A549 (cell line): ENCODE measurements around the gene HFM1. TPM values are rescaled to one million over a fixed set of nuclear protein-coding genes. Genes with fewer than 3 reads are reported as not detected.
"Not testable (repeated sequence)": the region's sequence is repeated elsewhere in the genome, so short reads cannot be mapped to it uniquely, and the experiment has no call there.

Experiments
- ATAC-seq, 2 experiments: fragments of 200-7000 bp in 1 of 2; fragments of >200 bp in 1 of 2; cut with Nextera tagmentation in 1 of 2; cut with Tn5 transposase in 1 of 2; 3 replicates each; pipeline versions ENCODE4 v1.8.0 to v1.9.1; 2018 to 2020; ENCODE audit warnings: mild to moderate bottlenecking in 1 of 2, moderate library complexity in 1 of 2
- CTCF ChIA-PET: fragments of 300-600 bp; sonication (Branson Sonifier 250); formaldehyde crosslinking; extraction: SDS; loops from one replicate; lab custom pipeline; 2021; ENCODE audit warnings: antibody characterized with exemption, inconsistent platforms; lab: Yijun Ruan, JAX
- POLR2A ChIA-PET: fragments of 350-600 bp; formaldehyde crosslinking; extraction: SDS; loops from one replicate; lab custom pipeline; 2021; ENCODE audit warnings: antibody characterized with exemption, inconsistent platforms; lab: Yijun Ruan, JAX
- DNase-seq, 2 experiments: peaks; one replicate each; pipeline versions ENCODE4 v3.0.0 to v3.0.0-alpha.2; 2011 to 2016; ENCODE audit warnings: low read depth in 1 of 2, low spot score in 1 of 2
- FAIRE-seq: peaks from 2 replicates; lab custom pipeline; 2011; peaks lifted over from hg19 to GRCh38; lab: Jason Lieb, UNC
- H3K27ac ChIP-seq, 2 experiments: fragments of >200 bp; sonication (Bioruptor Twin); formaldehyde crosslinking; 3 replicates each; pipeline ENCODE4 v1.5.1; 2016 to 2017
- H3K4me1 ChIP-seq: fragments of >200 bp; sonication (Bioruptor Twin); formaldehyde crosslinking; 3 replicates; pipeline ENCODE4 v1.6.1; 2016
- H3K4me2 ChIP-seq: fragments of >200 bp; sonication (Bioruptor Twin); formaldehyde crosslinking; 3 replicates; pipeline ENCODE4 v1.6.1; 2016
- H3K4me3 ChIP-seq: fragments of >200 bp; sonication (Bioruptor Twin); formaldehyde crosslinking; 3 replicates; pipeline ENCODE4 v1.5.1; 2016
- H3K9me3 ChIP-seq: fragments of >200 bp; sonication (Bioruptor Twin); formaldehyde crosslinking; 3 replicates; pipeline ENCODE4 v1.6.1; 2016
- CBX2 ChIP-seq: fragments of 200-600 bp; sonication (generic); IDR thresholded peaks from 2 replicates; pipeline ENCODE4 v1.6.1; 2016; ENCODE audit warnings: low read depth, mild to moderate bottlenecking, borderline replicate concordance
- CHD2 ChIP-seq: fragments of 150-350 bp; IDR thresholded peaks from 2 replicates; pipeline ENCODE4 v1.6.1; 2014; ENCODE audit warnings: low read length; ENCODE audit not compliant: partially characterized antibody
- E2F6 ChIP-seq: IDR thresholded peaks from 2 replicates; pipeline ENCODE4 v1.6.1; 2012; ENCODE audit warnings: low read depth, borderline replicate concordance
- EHF ChIP-seq: fragments of 250-450 bp; sonication (Bioruptor Pico); IDR thresholded peaks from 2 replicates; pipeline ENCODE4 v1.5.0; 2020; ENCODE audit warnings: mild to moderate bottlenecking
- ELK1 ChIP-seq: fragments of 150-350 bp; IDR thresholded peaks from 2 replicates; pipeline ENCODE4 v1.6.1; 2014; ENCODE audit warnings: low read depth, mild to moderate bottlenecking, low read length
- EP300 ChIP-seq, 2 experiments: fragments of >200 bp; sonication (Bioruptor Twin); formaldehyde crosslinking; IDR thresholded peaks; 2 replicates in 1 of 2; 3 replicates in 1 of 2; pipeline ENCODE4 v1.6.1; 2016 to 2017
- ESRRA ChIP-seq: fragments of 150-350 bp; IDR thresholded peaks from 2 replicates; pipeline ENCODE4 v1.6.1; 2014; ENCODE audit warnings: mild to moderate bottlenecking, low read length, borderline replicate concordance
- FOSB ChIP-seq: fragments of 250-450 bp; sonication (Bioruptor Pico); IDR thresholded peaks from 2 replicates; pipeline ENCODE4 v1.5.0; 2020; ENCODE audit warnings: mild to moderate bottlenecking, moderate library complexity
- FOXS1 ChIP-seq: fragments of 250-450 bp; sonication (Bioruptor Pico); IDR thresholded peaks from 2 replicates; pipeline ENCODE4 v1.5.0; 2020; ENCODE audit warnings: mild to moderate bottlenecking, moderate library complexity
- HEYL ChIP-seq: fragments of 250-450 bp; sonication (Bioruptor Pico); IDR thresholded peaks from 2 replicates; pipeline ENCODE4 v1.8.0; 2021; ENCODE audit warnings: mild to moderate bottlenecking, moderate library complexity
- JUNB ChIP-seq: fragments of >200 bp; sonication (Bioruptor Twin); formaldehyde crosslinking; IDR thresholded peaks from 2 replicates; pipeline ENCODE4 v1.6.1; 2016
- KDM5A ChIP-seq: fragments of 200-600 bp; sonication (generic); IDR thresholded peaks from 2 replicates; pipeline ENCODE4 v1.6.1; 2016; ENCODE audit warnings: antibody characterized with exemption, mild to moderate bottlenecking
- MAX ChIP-seq: IDR thresholded peaks from 2 replicates; pipeline ENCODE4 v1.6.1; 2012
- POLR2A ChIP-seq: IDR thresholded peaks from 2 replicates; pipeline ENCODE4 v1.6.1; 2012; ENCODE audit warnings: mild to moderate bottlenecking, low read length
- POLR2AphosphoS2 ChIP-seq: conservative IDR thresholded peaks from 2 replicates; pipeline ENCODE4 v1.6.1; 2012; ENCODE audit warnings: low read length, improper control_type of control experiment, inconsistent platforms
- RARB ChIP-seq: fragments of 250-450 bp; sonication (Bioruptor Pico); IDR thresholded peaks from 2 replicates; pipeline ENCODE4 v1.8.0; 2021; ENCODE audit warnings: mild to moderate bottlenecking, moderate library complexity
- RCOR1 ChIP-seq: fragments of 150-350 bp; IDR thresholded peaks from 2 replicates; pipeline ENCODE4 v1.6.1; 2014; ENCODE audit warnings: antibody characterized with exemption, low read length, low read depth
- RFX5 ChIP-seq: fragments of 450-650 bp; IDR thresholded peaks from 2 replicates; pipeline ENCODE4 v1.7.1; 2014; ENCODE audit warnings: antibody characterized with exemption, mild to moderate bottlenecking, moderate library complexity
- SMC3 ChIP-seq: fragments of >200 bp; sonication (Bioruptor Twin); formaldehyde crosslinking; IDR thresholded peaks from 3 replicates; pipeline ENCODE4 v1.6.1; 2018; ENCODE audit warnings: inconsistent platforms
- ZC3H11A ChIP-seq: fragments of 450-650 bp; IDR thresholded peaks from 2 replicates; pipeline ENCODE4 v1.6.1; 2014; ENCODE audit warnings: antibody characterized with exemption, mild to moderate bottlenecking
- WGBS: methylation state at CpG from one replicate; pipeline ENCODE4 v1.1.6; 2017; ENCODE audit errors: missing lambda C conversion rate; 5-methylcytosine and 5-hydroxymethylcytosine counted together
- polyA minus RNA-seq: library from RNA; depleted of rRNA, polyadenylated mRNA; stranded (reverse); fragments of >200 nt; gene quantifications from 2 replicates; pipeline ENCODE4 v1.2.3, GENCODE V29; 2011; rRNA and poly(A)+ RNA removed
- polyA plus RNA-seq, 4 experiments: library from polyadenylated mRNA; depleted of rRNA in 3 of 4; stranded (reverse); fragments of >200 nt; fragmentation: RNase III in 1 of 4; extraction: RNeasy Plus Mini Kit Qiagen cat#74134 plus additional on column Dnase treatment in 1 of 4; gene quantifications; 2 replicates in 3 of 4; 3 replicates in 1 of 4; pipeline ENCODE4 v1.2.3, GENCODE V29; 2011 to 2017
- TF ChIP-seq, protein P1 (sequence below): fragments of 450-650 bp; IDR thresholded peaks from 2 replicates; pipeline ENCODE4 v1.6.1; 2014; ENCODE audit warnings: antibody characterized with exemption
- TF ChIP-seq, protein P2 (sequence below): fragments of >200 bp; sonication (Bioruptor Twin); formaldehyde crosslinking; IDR thresholded peaks from 2 replicates; pipeline ENCODE4 v1.6.1; 2016

Gene HFM1
- polyA plus RNA-seq (2011; rRNA removed) (0.42 and 0.68 TPM in 2 replicates), polyA plus RNA-seq (2017; fragmentation: RNase III; extraction: RNeasy Plus Mini Kit Qiagen cat#74134 plus additional on column Dnase treatment) (0.04 to 0.08 TPM (median 0.07 TPM) in 3 replicates), polyA minus RNA-seq (0.04 and 0.05 TPM in 2 replicates)
- 0.01 TPM in 1 of 2 replicates, not detected in the other for polyA plus RNA-seq (2012; cell fraction: cytosol; rRNA removed)
- not detected in 2 replicates for polyA plus RNA-seq (2012; cell fraction: nucleus; rRNA removed)

DNA sequence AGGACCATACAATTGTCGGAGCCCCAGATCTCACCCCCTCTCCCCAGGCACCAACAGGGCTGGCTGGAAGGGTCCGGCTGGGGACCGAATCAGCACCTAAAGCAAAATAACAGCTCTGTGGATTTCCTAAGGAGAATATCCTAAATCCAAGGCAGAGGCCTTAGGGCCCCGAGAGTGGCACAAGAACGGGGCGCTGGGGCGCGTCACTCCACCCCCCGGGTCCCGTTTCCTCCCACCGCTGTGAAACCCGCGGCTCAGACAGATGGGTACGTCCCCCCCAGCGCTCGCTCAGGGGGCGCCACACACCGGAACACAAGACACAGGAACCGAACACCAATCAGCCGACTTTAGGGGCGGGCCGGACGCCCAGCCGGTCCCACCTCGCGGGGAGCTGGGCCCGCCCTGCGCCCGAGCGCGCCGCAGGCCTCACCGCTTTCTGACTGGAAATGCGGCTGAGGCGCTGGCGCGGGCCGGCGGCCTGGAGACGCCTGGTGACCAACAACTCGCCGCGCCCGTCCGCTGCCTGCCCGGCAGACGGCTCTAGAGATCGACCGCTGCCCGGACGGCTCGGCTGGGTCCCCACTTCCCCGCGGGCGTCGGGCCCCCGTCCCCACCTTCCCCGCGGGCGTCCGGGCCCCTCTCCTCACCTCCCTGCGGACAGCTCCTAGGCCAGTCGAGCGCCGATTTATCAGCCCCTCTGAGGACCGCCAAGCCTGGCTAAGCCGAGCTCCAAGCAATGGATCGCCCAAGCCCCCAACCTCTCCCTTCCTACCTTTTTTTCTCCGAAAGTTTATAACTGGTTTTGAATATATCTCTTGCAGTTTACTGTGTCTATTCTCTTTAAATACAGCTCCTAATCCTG is at the start of gene HFM1:
Gene HFM1, minus strand, starts transcription at position 687 of the 862 bp plus-strand sequence. CDS start 3,755 bp downstream, outside the sequence.
- ChIA-PET CTCF (interaction anchor here (1.4 to 3.7 kb wide), 3 partner anchors 24 to 124 kb away, joined by 5 to 17 read pairs (median 12); no protein-coding TSS in a partner anchor), POLR2A (no interaction called here)
- ATAC-seq (peak; percentile 96 to 99), FAIRE-seq (no peak), DNase-seq (peak; percentile 43 to 73)
- peak within 1 kb of the TSS; percentile 63 for H3K4me3 ChIP-seq
- WGBS = 13% methylated on average over 11 of the region's 69 CpGs
- TF ChIP-seq SMC3 = no peak
- TF ChIP-seq MAX = peak; percentile 37; the same call in 1 of the 2 replicates
- peak; percentile 77 for TF ChIP-seq RFX5
- peak; percentile 32; the same call in 1 of the 2 replicates for TF ChIP-seq POLR2A
- TF ChIP-seq E2F6 = peak; percentile 41; the same call in 1 of the 2 replicates
- TF ChIP-seq ZC3H11A = no peak
- no peaks in the 10 kb centered on the region for H3K9me3 ChIP-seq
- H3K4me1 ChIP-seq = no peaks in the 10 kb centered on the region; the same call in 2 of the 3 replicates
- H3K4me2 ChIP-seq = peak within 1 kb of the TSS; percentile 78
- H3K27ac ChIP-seq = peak within 1 kb of the TSS; percentile 68 to 90

- Histone ChIP-seq H3K4me1 (no peaks in the 10 kb centered on the region), H3K27ac (no peak overlapping the region), H3K4me2 (no peak overlapping the region), H3K4me3 (no peak overlapping the region), H3K9me3 (no peaks in the 10 kb centered on the region)
- no peak for ATAC-seq
- TF ChIP-seq JUNB = no peak
- ChIA-PET CTCF (no interaction called here), POLR2A (no interaction called here)
- WGBS = 6% methylated on average over 2 of the region's 2 CpGs
- no peak for FAIRE-seq
- DNase-seq = no peak
Observed at GRCh38 chr1:91454136-91454535, 49.5 kb upstream of the HFM1 start.

DNA sequence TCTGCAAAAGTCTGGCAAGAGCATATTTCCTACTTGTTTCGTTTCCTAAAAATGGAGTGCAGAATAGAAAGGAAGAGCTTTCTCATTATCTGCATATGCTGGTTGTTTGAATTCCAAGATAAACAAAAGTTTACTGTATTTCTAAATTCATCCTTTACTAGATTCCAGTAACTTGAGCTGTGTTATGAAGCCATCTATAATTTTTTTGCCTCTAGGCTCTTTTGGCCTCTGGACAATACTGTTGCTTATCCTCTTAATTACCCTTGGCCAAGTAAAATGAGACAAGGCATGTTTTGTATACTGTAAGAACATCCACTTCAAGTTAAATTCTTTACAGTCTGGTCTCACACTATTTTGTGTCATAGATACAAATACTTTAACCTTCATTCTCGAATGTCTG is 45.6 kb upstream of the HFM1 start:
- no peak for DNase-seq
- CTCF ChIA-PET = no interaction called here
- 20% methylated on average over 2 of the region's 2 CpGs for WGBS
- Histone ChIP-seq H3K4me1 (no peaks in the 10 kb centered on the region), H3K27ac (no peak overlapping the region), H3K4me3 (no peak overlapping the region), H3K9me3 (no peaks in the 10 kb centered on the region), H3K4me2 (no peak overlapping the region)
- no peak for ATAC-seq
- POLR2A ChIA-PET = no interaction called here
- no peak for FAIRE-seq
- TF ChIP-seq EP300 (IDR thresholded peaks at IDR 0.05) (no peak), POLR2AphosphoS2 (no peak), EHF (no peak), HEYL (CRISPR knock-in tag) (no peak), FOSB (CRISPR knock-in tag) (no peak), KDM5A (no peak), FOXS1 (CRISPR knock-in tag) (no peak), CBX2 (no peak), RCOR1 (no peak), CHD2 (no peak), JUNB (no peak), RARB (CRISPR knock-in tag) (no peak), E2F6 (no peak), ELK1 (no peak), ESRRA (no peak)
- TF ChIP-seq, protein P1, sequence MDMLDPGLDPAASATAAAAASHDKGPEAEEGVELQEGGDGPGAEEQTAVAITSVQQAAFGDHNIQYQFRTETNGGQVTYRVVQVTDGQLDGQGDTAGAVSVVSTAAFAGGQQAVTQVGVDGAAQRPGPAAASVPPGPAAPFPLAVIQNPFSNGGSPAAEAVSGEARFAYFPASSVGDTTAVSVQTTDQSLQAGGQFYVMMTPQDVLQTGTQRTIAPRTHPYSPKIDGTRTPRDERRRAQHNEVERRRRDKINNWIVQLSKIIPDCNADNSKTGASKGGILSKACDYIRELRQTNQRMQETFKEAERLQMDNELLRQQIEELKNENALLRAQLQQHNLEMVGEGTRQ = no peak
- TF ChIP-seq, protein P2, sequence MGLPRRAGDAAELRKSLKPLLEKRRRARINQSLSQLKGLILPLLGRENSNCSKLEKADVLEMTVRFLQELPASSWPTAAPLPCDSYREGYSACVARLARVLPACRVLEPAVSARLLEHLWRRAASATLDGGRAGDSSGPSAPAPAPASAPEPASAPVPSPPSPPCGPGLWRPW = no peak
- TF ChIP-seq, all 56 proteins: peak for 0

DNA sequence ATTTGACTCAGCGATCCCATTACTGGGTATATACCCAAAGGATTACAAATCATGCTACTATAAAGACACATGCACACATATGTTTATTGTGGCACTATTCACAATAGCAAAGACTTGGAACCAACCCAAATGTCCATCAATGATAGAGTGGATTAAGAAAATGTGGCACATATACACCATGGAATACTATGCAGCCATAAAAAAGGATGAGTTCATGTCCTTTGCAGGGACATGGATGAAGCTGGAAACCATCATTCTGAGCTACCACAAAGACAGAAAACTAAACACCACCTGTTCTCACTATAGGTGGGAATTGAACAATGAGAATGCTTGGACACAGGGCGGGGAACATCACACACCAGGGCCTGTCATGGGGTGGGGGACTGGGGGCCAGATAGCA is 43.1 kb upstream of the HFM1 start:
- H3K4me1 ChIP-seq, H3K27ac ChIP-seq, CTCF ChIA-PET, ATAC-seq, DNase-seq, H3K4me2 ChIP-seq, FAIRE-seq, POLR2A ChIA-PET, H3K4me3 ChIP-seq, H3K9me3 ChIP-seq: not testable (repeated sequence)
- 84% methylated on average over 2 of the region's 2 CpGs for WGBS

DNA sequence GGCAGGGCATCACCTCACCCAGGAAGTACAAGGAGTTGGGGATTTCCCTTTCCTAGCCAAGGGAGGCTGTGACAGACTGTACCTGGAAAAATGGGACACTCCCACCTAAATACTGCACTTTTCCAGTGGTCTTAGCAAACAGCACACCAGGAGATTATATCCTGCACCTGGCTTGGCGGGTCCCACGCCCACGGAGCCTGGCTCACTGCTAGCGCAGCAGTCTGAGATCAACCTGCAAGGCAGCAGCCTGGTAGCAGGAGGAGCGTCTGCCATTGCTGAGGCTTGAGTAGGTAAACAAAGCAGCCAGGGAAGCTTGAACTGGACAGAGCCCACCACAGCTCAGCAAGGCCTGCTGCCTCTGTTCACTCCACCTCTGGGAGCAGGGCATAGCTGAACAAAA is 37.3 kb upstream of the HFM1 start:
- ATAC-seq, DNase-seq, H3K4me1 ChIP-seq, H3K9me3 ChIP-seq, POLR2A ChIA-PET, H3K4me3 ChIP-seq, FAIRE-seq, H3K4me2 ChIP-seq, CTCF ChIA-PET, H3K27ac ChIP-seq: not testable (repeated sequence)
- WGBS = 26% methylated on average over 5 of the region's 5 CpGs
